H1 (cell line): ENCODE data around the gene HSF5.

Source experiments
- BCL11A ChIP-seq, 2 experiments: IDR thresholded peaks; one replicate each; pipeline ENCODE4 v1.6.1; 2011; ENCODE audit warnings: low read depth in 2 of 2, low read length in 2 of 2, mild to moderate bottlenecking in 2 of 2
- BRCA1 ChIP-seq: IDR thresholded peaks from 2 replicates; pipeline ENCODE4 v1.6.1; 2012; ENCODE audit warnings: low read depth, low read length, improper control_type of control experiment
- CBX8 ChIP-seq: fragments of 300-800, 300-1000 bp; sonication (generic); IDR thresholded peaks from 2 replicates; pipeline ENCODE4 v1.7.1; 2016; ENCODE audit warnings: low read depth, low read length, borderline replicate concordance
- CTCF ChIP-seq, 3 experiments: IDR thresholded peaks; 1 replicate in 2 of 3; 2 replicates in 1 of 3; pipeline versions ENCODE4 v1.5.1 to v1.6.1; 2011; ENCODE audit warnings: low read length in 3 of 3, mild to moderate bottlenecking in 3 of 3, inconsistent platforms in 2 of 3, low read depth in 1 of 3, moderate library complexity in 1 of 3; ENCODE audit not compliant: insufficient read depth in 1 of 3; ENCODE audit errors: control extremely low read depth in 1 of 3
- KDM5A ChIP-seq: fragments of 200-600 bp; IDR thresholded peaks from 2 replicates; pipeline ENCODE4 v1.7.1; 2012; ENCODE audit warnings: mild to moderate bottlenecking, low read length, inconsistent platforms, mixed read lengths
- MAX ChIP-seq: IDR thresholded peaks from 2 replicates; pipeline ENCODE4 v1.6.1; 2012; ENCODE audit warnings: inconsistent platforms
- POLR2AphosphoS5 ChIP-seq: IDR thresholded peaks from 2 replicates; pipeline ENCODE4 v1.6.1; 2011; ENCODE audit warnings: low read depth, low read length
- SIN3A ChIP-seq, 2 experiments: IDR thresholded peaks in 1 of 2; conservative IDR thresholded peaks in 1 of 2; 2 replicates each; pipeline ENCODE4 v1.6.1; 2011 to 2012; ENCODE audit warnings: low read length in 2 of 2, improper control_type of control experiment in 1 of 2, low read depth in 1 of 2, mild to moderate bottlenecking in 1 of 2
- TBP ChIP-seq: IDR thresholded peaks from 2 replicates; pipeline ENCODE4 v1.6.1; 2011; ENCODE audit warnings: low read depth, low read length, improper control_type of control experiment
- YY1 ChIP-seq: IDR thresholded peaks from 2 replicates; pipeline ENCODE4 v1.6.1; 2011; ENCODE audit warnings: low read depth, mild to moderate bottlenecking, low read length

GRCh38 chr17:58385359-58385899 lies 102.8 kb downstream of the HSF5 start:
- TF ChIP-seq TBP (no peak), CTCF (IDR thresholded peaks at IDR 0.05; ENCODE audit: control extremely low read depth in 1 of 3, insufficient read depth in 1 of 3, low read depth in 1 of 3, low read length in 3 of 3) (no peak), MAX (no peak), KDM5A (no peak), CBX8 (no peak), POLR2AphosphoS5 (no peak), BRCA1 (no peak), SIN3A (conservative IDR thresholded peaks at IDR 0.05 in 1 of 2, IDR thresholded peaks at IDR 0.05 in 1 of 2; ENCODE audit: low read depth in 1 of 2, low read length in 2 of 2) (no peak), BCL11A (IDR thresholded peaks at IDR 0.05; ENCODE audit: low read depth in 2 of 2, low read length in 2 of 2) (no peak), YY1 (no peak)
